Nephron progenitor cell (in vitro differentiated cells): ENCODE data around the gene LENG9.

Experiments used
- DNase-seq: peaks from one replicate; pipeline ENCODE4 v3.0.0; 2021
- H3K27ac Mint-ChIP-seq: 2 replicates; pipeline ENCODE4 v1.8.0; 2021; ENCODE audit warnings: mild to moderate bottlenecking, moderate library complexity, mixed read lengths
- H3K27me3 Mint-ChIP-seq: 2 replicates; pipeline ENCODE4 v1.8.0; 2021; ENCODE audit warnings: mild to moderate bottlenecking, low read depth, mixed read lengths; ENCODE audit not compliant: poor library complexity
- H3K36me3 Mint-ChIP-seq: 2 replicates; pipeline ENCODE4 v1.8.0; 2021; ENCODE audit warnings: low read depth, mixed read lengths
- H3K4me1 Mint-ChIP-seq: 2 replicates; pipeline ENCODE4 v1.8.0; 2021; ENCODE audit warnings: mixed read lengths
- H3K4me3 Mint-ChIP-seq: 2 replicates; pipeline ENCODE4 v1.8.0; 2021; ENCODE audit warnings: mild to moderate bottlenecking, moderate library complexity, mixed read lengths
- H3K9me3 Mint-ChIP-seq: 2 replicates; pipeline ENCODE4 v1.8.0; 2021; ENCODE audit warnings: mild to moderate bottlenecking, moderate library complexity, mixed read lengths
- CTCF ChIP-seq: fragments of 200-600 bp; sonication (generic); IDR thresholded peaks from 2 replicates; pipeline ENCODE4 v1.5.0; 2021; ENCODE audit warnings: antibody characterized with exemption

The LENG9 gene

GRCh38 chr19:54436628-54437252, 26.8 kb downstream of the LENG9 start:
- no peak overlapping the region for H3K4me3 Mint-ChIP-seq
- no peak for DNase-seq
- no peak for TF ChIP-seq CTCF
- H3K27me3 Mint-ChIP-seq: peaks cover 3% of the 10 kb centered on the region
- H3K27ac Mint-ChIP-seq: no peak overlapping the region
- H3K4me1 Mint-ChIP-seq: peaks cover 46% of the 10 kb centered on the region
- H3K36me3 Mint-ChIP-seq: peaks cover 11% of the 10 kb centered on the region
- H3K9me3 Mint-ChIP-seq: no peaks in the 10 kb centered on the region

GRCh38 chr19:54436031-54436523, 27.5 kb downstream of the LENG9 start:
- peak overlapping the region; percentile 42 for H3K4me3 Mint-ChIP-seq
- TF ChIP-seq CTCF: no peak
- H3K27me3 Mint-ChIP-seq: peaks cover 5% of the 10 kb centered on the region
- H3K36me3 Mint-ChIP-seq: peaks cover 10% of the 10 kb centered on the region
- peaks cover 51% of the 10 kb centered on the region for H3K4me1 Mint-ChIP-seq
- DNase-seq: no peak
- no peaks in the 10 kb centered on the region for H3K9me3 Mint-ChIP-seq
- H3K27ac Mint-ChIP-seq: no peak overlapping the region

GRCh38 chr19:54435551-54436016, 28.0 kb downstream of the LENG9 start:
- peaks cover 6% of the 10 kb centered on the region for H3K27me3 Mint-ChIP-seq
- H3K9me3 Mint-ChIP-seq: no peaks in the 10 kb centered on the region
- H3K36me3 Mint-ChIP-seq: peaks cover 10% of the 10 kb centered on the region
- no peak for TF ChIP-seq CTCF
- H3K4me3 Mint-ChIP-seq: no peak overlapping the region
- no peak for DNase-seq
- peaks cover 53% of the 10 kb centered on the region for H3K4me1 Mint-ChIP-seq
- no peak overlapping the region for H3K27ac Mint-ChIP-seq

GRCh38 chr19:54434873-54435214, 28.7 kb downstream of the LENG9 start:
- Mint-ChIP-seq H3K9me3 (no peaks in the 10 kb centered on the region), H3K27ac (no peak overlapping the region), H3K27me3 (peaks cover 6% of the 10 kb centered on the region), H3K4me3 (no peak overlapping the region), H3K36me3 (peaks cover 10% of the 10 kb centered on the region), H3K4me1 (peaks cover 53% of the 10 kb centered on the region)
- TF ChIP-seq CTCF: no peak
- no peak for DNase-seq

- Mint-ChIP-seq H3K27ac (peak overlapping the region; percentile 58), H3K4me1 (peaks cover 53% of the 10 kb centered on the region), H3K27me3 (peaks cover 3% of the 10 kb centered on the region), H3K4me3 (no peak overlapping the region), H3K9me3 (no peaks in the 10 kb centered on the region), H3K36me3 (peaks cover 10% of the 10 kb centered on the region)
- TF ChIP-seq CTCF: no peak
- no peak for DNase-seq
Measured at GRCh38 chr19:54434112-54434872, 29.3 kb downstream of the LENG9 start.
